Measurements from ENCODE around the gene MRTFA.

Gene MRTFA

GRCh38 chr22:40410731-40411505 lies 225.6 kb downstream of the MRTFA start:
- DNase-seq (ENCODE audit: low read depth in 2 of 2), result no peak

- DNase-seq (ENCODE audit: low read depth in 2 of 2), result no peak
These were observed 226.2 kb downstream of the MRTFA start for GRCh38 chr22:40410272-40410671.

GRCh38 chr22:40409613-40410113 lies 226.9 kb downstream of the MRTFA start:
- DNase-seq (ENCODE audit: low read depth in 2 of 2), result no peak

- DNase-seq (ENCODE audit: low read depth in 2 of 2), result no peak
These were observed 227.6 kb downstream of the MRTFA start for GRCh38 chr22:40408718-40409612.

- DNase-seq (ENCODE audit: low read depth in 2 of 2), result no peak
These were observed 228.4 kb downstream of the MRTFA start for GRCh38 chr22:40407831-40408717.

GRCh38 chr22:40407021-40407761 lies 229.3 kb downstream of the MRTFA start:
- DNase-seq (ENCODE audit: low read depth in 2 of 2), result no peak

GRCh38 chr22:40406063-40406890 lies 230.2 kb downstream of the MRTFA start:
- DNase-seq (ENCODE audit: low read depth in 2 of 2), result no peak

- DNase-seq (ENCODE audit: low read depth in 2 of 2), result no peak
These were observed 231.1 kb downstream of the MRTFA start for GRCh38 chr22:40405178-40406062.

- DNase-seq (ENCODE audit: low read depth in 2 of 2), result no peak
These were observed 232.0 kb downstream of the MRTFA start for GRCh38 chr22:40404251-40405177.

GRCh38 chr22:40403651-40404050 lies 232.9 kb downstream of the MRTFA start:
- no peak for DNase-seq (ENCODE audit: low read depth in 2 of 2)

GRCh38 chr22:40403141-40403540 lies 233.4 kb downstream of the MRTFA start:
- DNase-seq (ENCODE audit: low read depth in 2 of 2), result no peak

- no peak for DNase-seq (ENCODE audit: low read depth in 2 of 2)
These were observed 234.5 kb downstream of the MRTFA start for GRCh38 chr22:40401981-40402406.

GRCh38 chr22:40401532-40401931 lies 235.0 kb downstream of the MRTFA start:
- peak in 1 of 2 donors; percentile 14 for DNase-seq (ENCODE audit: low read depth in 2 of 2)

- no peak for DNase-seq (ENCODE audit: low read depth in 2 of 2)
These were observed 236.4 kb downstream of the MRTFA start for GRCh38 chr22:40400159-40400558.

- no peak for DNase-seq (ENCODE audit: low read depth in 2 of 2)
These were observed 236.9 kb downstream of the MRTFA start for GRCh38 chr22:40399621-40400020.

GRCh38 chr22:40397396-40397795 lies 239.1 kb downstream of the MRTFA start:
- no peak for DNase-seq (ENCODE audit: low read depth in 2 of 2)

GRCh38 chr22:40396882-40397281 lies 239.6 kb downstream of the MRTFA start:
- no peak for DNase-seq (ENCODE audit: low read depth in 2 of 2)

GRCh38 chr22:40395607-40396006 lies 240.9 kb downstream of the MRTFA start:
- no peak for DNase-seq (ENCODE audit: low read depth in 2 of 2)
